ENCODE measurements around the gene HS6ST1. TPM values are rescaled to one million over a fixed set of nuclear protein-coding genes. Genes with fewer than 3 reads are reported as not detected.

Gene HS6ST1, protein sequence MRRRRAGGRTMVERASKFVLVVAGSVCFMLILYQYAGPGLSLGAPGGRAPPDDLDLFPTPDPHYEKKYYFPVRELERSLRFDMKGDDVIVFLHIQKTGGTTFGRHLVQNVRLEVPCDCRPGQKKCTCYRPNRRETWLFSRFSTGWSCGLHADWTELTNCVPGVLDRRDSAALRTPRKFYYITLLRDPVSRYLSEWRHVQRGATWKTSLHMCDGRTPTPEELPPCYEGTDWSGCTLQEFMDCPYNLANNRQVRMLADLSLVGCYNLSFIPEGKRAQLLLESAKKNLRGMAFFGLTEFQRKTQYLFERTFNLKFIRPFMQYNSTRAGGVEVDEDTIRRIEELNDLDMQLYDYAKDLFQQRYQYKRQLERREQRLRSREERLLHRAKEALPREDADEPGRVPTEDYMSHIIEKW
- 10 to 100 TPM; 18.7 to 49.2 (median 25.1) TPM for polyA plus RNA-seq (ENCODE audit: insufficient read length in 10 of 10)
- long read RNA-seq, donor 1, partial matches to known transcripts = 0 of 3 reads
- long read RNA-seq, donor 1, other reads (novel, unspliced or antisense) = 0 of 3 reads
- long read RNA-seq, donor 2, transcript HS6ST1-201 (2 exons, 3,932 nt) = major isoform, 6 of 11 reads
- long read RNA-seq, donor 2, partial matches to known transcripts = 5 of 11 reads
- long read RNA-seq, donor 2, other reads (novel, unspliced or antisense) = 0 of 11 reads
- long read RNA-seq, donor 3 = 0 reads
- long read RNA-seq, donor 4, transcript HS6ST1-201 (2 exons, 3,932 nt) = major isoform, 6 of 6 reads
- long read RNA-seq, donor 4, partial matches to known transcripts = 0 of 6 reads
- long read RNA-seq, donor 4, other reads (novel, unspliced or antisense) = 0 of 6 reads
- long read RNA-seq, donor 5, transcript HS6ST1-201 (2 exons, 3,932 nt) = major isoform, 7 of 7 reads
- long read RNA-seq, donor 5, partial matches to known transcripts = 0 of 7 reads
- long read RNA-seq, donor 5, other reads (novel, unspliced or antisense) = 0 of 7 reads
- long read RNA-seq, donor 6, transcript HS6ST1-201 (2 exons, 3,932 nt) = major isoform, 7 of 7 reads
- long read RNA-seq, donor 6, partial matches to known transcripts = 0 of 7 reads
- long read RNA-seq, donor 6, other reads (novel, unspliced or antisense) = 0 of 7 reads
- long read RNA-seq, donor 7, transcript HS6ST1-201 (2 exons, 3,932 nt) = major isoform, 11 of 16 reads
- long read RNA-seq, donor 7, partial matches to known transcripts = 5 of 16 reads
- long read RNA-seq, donor 7, other reads (novel, unspliced or antisense) = 0 of 16 reads
- long read RNA-seq, donor 8, transcript HS6ST1-201 (2 exons, 3,932 nt) = major isoform, 5 of 5 reads
- long read RNA-seq, donor 8, partial matches to known transcripts = 0 of 5 reads
- long read RNA-seq, donor 8, other reads (novel, unspliced or antisense) = 0 of 5 reads
- long read RNA-seq, donor 9, partial matches to known transcripts = 0 of 1 reads
- long read RNA-seq, donor 9, other reads (novel, unspliced or antisense) = 0 of 1 reads

DNA sequence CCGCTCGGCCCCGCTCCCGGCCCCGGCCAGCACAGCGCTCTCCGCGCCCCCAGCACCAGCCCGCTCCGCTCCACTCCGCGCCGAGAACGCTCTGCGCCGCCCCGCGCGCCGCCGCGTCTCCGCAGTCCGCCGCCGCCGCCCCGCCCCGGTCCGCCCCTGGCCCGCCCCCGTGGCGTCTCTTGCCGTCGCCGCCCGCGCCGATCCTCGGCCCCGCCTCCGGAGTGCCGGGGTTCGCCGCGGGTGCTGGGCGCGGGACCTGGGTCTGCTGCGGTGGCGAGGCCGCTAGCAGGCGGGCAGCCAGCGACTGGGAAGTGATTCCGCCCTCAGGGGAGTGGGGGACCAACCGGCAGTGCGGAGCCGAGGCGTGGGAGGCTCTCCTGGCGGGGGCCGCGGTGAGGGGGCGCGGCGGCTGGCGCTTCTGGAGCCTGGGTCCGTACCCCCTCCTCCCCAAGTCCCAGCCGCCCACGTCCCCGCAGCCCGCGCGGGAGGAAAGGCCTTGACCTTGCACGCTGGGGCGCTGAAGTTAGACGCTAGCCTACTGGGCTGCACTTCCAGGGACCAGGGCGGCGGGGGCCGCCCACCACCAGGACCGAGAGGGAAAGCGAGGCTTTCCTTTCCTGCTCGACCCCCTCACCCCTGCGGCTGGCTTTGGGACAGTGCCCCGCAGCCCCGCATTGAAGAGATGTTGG is at the start of gene HS6ST1:
Gene HS6ST1 (minus strand): TSS at position 93 of the 689 bp plus-strand sequence. CDS start 305 bp downstream, outside the sequence.
- DNase-seq = peak; percentile 83 to 95 (median 89)

DNA sequence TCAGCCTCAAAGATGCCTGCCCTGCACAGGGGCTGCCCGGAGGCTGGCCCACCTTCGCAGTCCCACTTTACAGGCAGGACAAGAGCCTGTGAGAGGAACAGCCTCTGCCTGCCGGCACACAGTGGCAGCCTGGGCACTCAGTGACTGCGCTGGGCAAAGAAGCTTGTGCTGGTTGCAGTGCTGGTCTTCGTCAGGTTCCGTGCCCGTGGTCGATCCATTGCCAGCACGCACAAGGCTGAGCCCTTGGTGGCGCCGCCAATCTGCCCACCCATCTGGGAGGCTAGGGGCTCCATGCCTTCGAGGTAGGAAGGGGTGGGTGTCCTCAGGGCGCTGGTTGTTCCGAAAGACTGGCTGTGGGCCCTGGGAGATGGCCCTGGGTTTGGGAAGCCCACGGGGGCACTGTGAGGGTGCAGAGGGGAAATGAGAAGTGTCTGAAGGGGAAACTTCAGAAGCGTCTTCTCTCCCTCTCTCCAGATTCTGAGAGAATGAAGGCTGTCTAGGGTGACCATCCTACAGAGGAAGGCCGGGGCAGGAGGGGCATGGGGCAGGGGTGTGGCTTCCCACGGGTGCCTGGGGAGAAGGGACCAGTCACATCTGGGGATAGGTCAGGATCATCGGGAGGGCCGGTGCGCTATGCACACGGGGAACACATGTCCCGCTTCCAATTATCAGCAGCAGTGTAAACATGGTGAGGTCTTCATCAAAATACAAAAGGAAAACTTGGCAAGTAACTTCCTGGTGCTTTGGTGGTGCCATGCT is 49.1 kb upstream of the HS6ST1 start:
- no peak for DNase-seq

DNA sequence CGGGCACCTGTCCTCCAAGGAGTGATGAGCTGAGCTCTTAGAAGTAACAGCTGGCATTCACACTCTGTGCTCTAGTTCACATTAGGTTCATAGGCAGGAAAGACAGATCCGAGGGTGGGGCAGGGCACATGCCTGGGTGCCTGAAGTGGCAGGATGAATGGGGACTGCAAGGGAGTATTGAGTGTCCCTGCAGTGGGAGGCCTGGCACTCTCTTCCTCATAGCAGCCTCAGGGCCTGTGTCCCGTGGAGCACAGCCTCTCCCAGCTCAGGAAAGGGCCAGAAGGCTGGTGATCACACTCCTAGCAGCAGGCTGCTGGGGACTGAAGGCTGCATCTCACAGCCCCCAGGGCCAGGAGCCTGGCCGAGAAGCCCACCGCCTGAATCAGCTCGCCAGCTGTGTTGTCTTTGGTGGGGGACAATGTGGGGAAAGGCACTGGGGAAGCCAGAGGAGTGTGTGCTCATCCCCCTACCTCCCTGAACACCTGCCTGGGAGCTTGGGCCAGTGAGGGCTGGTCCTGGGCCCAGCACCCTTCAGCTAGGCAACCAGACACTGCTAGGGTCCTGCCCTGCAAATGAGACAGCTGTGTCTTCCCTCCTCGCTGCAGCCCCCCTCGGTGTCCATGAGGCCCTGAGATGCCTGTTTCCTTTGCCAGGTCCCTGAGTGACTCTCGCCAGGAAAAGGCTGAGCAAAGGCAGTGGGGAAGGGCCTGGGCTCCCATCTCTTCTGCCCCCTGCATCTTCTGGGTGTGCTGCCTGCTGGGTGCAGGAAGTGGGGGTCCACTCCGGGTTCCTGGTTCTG is 48.2 kb upstream of the HS6ST1 start:
- peak in 1 of 3 donors; percentile 45 for DNase-seq

DNA sequence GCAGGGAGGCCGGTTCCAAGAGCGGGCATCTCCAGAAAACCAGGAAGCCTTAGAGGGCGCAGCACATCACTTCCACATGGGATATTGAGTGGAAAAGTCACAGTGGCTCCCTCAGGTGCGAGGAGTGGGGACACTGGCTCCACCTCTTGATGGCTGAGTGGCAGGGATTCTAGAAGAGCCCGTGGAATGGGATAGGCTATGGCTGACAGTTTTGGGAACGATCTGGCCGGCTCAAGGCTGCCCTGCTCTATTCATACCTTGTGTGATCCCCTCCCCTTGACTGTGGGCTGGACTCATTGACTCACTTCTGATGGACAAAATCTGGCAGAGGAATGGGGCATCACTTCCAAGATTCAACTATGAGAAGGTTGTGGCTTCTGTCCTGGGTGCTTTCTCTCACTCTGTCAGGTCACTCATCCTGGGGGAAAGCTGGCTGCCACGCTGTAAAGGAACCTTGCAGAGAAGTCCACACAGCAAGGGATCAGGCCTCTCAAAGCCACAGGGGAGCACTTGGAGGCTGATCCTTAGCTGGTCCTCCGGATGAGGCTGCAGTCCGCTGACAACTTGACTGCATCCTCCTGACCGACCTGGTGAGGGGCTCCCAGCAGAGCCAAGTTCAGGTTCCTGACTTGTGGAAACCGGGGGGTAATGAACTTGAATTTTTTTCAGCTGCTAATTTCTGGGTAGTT is 46.7 kb upstream of the HS6ST1 start:
- DNase-seq = no peak

DNA sequence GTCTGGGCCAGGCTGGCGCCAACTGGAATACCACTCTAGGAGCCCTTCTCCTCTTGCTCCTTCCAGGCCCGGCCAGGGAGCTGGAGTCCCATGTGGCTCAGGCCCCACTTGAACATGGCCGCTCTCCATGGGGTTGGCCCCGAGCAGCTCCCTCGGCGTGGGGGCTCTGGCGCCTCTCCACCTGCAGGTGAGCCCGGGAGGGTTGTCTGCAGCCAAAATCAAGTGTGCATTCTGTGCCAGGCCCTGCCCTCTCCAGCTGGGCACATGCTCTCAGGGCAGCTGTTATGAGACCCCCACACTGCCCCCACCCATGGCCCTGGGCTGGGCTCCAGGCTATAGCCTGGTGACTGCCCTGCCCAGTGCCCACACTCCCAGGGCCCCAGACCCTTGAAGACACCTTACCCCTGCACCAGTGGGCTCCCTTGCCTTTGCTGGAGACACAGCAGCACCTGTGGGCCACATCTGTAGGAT is 45.8 kb upstream of the HS6ST1 start:
- DNase-seq = no peak

DNA sequence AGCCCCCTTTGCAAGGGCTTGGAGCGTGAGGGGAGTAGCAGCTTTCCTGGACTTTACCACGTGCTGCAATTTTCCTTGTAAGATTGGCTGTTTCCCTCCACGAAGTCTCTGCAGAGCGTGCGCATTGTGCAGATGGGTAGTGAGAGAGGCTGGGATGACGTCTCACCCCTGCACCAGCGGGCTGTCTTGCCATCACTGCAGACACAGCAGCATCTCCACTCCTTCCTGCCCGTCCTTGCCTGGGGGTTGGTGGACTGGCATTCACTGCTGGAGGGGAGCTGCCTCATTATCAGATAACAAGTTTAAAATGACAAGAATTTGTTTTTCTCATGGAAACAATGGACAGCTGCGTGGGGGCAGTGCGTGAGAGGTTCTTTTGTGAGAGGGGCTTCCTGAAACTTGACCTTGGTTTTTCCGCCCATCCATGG is 45.3 kb upstream of the HS6ST1 start:
- no peak for DNase-seq

DNA sequence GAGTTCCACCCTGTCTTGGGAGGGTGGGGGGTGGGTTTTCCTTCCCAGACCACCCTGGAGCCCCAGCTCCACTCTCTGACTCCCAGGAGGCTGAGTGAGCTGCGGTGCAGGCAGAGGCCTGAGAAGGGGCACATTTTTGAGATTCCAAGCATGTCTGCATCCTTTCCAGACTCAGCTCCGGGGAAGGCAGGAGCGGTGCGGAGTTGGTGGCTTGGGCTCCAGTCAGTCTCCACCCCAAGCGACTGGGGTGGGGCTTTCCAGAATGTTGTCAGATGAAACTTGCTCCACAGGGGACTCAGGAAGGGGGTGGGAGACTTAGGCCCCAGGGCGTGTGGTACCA is 44.2 kb upstream of the HS6ST1 start:
- peak in 2 of 3 donors; percentile 71 to 94 for DNase-seq

DNA sequence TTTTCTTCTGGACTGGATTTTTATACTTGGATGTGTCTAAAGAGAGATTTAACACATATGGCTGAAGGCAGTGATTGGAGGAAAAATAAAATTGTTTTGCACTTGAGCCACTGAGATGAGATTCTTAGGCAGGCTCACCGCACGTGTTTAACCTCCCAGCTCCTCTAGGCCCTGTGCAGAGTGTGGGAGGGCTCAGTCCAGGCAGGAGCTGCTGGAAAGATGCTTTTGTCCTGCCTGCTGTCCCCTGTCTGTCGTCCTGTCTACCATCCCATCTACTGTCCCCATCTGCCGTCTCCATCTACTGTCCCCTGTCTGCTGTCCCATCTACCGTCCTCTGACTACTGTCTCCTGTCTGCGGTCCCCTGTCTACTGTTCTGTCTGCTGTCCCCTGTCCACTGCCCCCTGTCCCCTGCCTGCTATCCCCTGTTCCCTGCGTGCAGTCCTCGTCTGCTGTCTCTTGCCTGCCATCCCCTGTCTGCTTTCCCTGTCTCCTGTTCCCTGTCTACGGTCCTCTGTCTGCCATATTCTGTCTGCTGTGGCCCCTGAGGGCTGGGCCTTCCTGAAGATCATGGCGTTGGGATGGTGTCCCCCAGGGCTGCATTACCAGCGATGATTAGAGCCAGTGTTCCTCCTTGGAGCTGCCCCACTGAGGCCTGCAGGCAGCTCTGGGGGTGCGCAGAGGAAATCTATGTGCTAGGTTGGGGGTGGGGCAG is 43.7 kb upstream of the HS6ST1 start:
- DNase-seq = no peak

DNA sequence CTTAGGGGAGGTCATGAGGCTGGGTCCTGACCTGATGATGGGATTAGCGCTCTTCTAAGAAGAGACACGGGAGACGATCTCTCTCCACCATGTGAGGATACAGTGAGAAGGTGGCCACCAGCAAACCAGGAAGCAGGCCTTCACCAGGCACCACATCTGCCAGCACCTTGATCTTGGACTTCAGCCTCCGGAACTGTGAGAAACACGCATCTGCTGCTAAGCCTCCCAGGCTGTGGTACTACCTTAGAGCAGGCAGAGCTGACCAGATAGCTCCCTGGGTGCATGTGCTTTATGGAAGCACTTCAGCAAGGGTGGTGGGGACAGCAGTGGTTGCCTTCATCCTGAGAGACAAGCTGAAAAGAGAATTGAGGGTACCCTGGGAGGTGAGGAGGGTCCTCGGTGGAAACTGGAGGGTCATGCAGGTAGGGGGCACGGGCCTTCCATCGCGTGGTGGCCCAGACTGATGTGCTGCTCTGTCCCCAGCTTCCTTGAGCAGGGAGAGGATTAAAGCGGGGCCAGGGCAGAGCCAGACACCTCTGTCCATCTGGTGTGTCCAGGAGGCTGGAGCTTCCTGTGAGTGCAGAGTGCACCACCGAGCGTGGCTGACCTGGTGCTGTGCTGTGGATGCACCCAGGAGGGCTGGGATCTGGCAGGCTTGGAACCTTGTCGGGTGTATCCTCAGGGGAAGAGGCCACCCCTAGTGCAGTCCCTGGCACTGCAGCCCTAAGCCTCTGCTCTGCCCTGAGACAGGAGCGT is 42.9 kb upstream of the HS6ST1 start:
- DNase-seq = no peak

DNA sequence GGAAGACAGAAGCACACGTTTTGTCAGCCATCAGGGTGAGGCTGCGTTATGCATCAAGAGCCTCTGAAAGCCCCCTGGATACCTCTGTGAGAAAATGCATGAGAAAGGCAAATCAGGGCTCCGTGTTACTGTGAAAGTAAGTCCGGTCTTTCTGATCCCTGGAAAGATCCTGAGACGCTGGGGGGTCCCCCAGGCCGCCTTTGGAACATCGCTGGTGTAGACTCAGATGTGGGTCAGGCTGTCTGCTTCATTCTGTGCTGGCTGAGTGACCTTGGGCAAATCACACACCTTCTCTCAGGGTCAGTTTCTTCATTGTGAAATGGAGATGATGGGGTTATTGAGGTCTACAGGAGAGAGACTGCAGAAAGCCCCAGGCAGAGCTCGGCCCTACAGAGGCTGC is 42.0 kb upstream of the HS6ST1 start:
- DNase-seq = no peak

DNA sequence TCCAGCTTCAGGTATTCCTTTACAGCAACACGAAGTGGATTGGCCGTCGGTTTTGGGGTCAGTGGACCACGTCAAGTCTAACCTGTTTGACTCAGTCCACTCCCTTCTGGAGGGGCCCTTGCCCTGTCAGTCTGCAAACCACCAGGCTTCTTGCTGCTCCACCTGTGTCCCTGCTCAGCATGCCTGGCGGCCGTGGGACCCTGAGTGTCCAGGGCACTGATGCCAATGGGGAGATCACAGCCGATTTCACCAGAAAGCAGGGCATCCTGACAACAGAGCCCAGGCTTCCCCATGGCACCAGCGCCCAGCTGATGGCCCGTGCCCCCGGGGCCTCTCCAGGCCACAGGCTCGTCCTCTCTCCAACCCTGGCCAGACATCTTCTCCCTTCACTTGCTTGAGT is 41.2 kb upstream of the HS6ST1 start:
- DNase-seq = no peak

DNA sequence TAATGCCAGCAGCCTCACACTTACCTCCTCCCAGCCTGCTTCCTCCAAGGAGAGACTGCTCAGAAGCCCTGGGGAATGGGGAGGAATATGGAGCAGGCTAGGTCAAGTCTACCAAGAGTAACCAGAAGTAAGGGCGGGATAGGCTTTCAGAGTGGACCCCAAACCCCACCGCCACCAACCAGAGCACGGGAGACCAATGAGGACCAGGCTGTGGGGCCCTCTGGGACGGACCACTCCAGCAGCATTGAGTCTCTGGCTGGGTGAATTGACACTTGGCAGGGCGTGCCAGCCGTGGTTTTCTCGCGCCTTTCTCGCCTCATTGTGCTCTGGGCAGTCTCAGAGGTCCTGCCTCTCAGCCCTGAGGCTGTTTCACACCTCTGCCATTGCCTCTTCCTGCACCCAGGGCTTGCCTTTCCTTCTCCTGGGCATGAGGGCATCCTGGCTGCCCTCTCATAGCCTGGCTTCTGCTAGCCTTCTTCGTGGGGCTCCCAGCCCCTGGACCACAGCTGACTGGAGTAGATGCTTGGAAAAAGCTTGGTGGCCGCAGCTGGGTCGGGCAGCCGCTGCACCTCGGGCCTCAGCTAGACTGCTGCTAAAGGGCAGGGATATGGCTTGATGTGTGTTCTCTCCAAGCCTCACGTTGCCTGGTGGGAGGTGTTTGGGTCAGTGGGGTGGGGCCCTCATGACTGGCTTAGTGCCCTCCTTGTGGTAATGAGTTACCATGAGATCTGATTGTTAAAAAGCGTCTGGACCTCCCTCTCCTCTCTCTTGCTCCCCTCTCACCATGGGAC is 40.5 kb upstream of the HS6ST1 start:
- no peak for DNase-seq

DNA sequence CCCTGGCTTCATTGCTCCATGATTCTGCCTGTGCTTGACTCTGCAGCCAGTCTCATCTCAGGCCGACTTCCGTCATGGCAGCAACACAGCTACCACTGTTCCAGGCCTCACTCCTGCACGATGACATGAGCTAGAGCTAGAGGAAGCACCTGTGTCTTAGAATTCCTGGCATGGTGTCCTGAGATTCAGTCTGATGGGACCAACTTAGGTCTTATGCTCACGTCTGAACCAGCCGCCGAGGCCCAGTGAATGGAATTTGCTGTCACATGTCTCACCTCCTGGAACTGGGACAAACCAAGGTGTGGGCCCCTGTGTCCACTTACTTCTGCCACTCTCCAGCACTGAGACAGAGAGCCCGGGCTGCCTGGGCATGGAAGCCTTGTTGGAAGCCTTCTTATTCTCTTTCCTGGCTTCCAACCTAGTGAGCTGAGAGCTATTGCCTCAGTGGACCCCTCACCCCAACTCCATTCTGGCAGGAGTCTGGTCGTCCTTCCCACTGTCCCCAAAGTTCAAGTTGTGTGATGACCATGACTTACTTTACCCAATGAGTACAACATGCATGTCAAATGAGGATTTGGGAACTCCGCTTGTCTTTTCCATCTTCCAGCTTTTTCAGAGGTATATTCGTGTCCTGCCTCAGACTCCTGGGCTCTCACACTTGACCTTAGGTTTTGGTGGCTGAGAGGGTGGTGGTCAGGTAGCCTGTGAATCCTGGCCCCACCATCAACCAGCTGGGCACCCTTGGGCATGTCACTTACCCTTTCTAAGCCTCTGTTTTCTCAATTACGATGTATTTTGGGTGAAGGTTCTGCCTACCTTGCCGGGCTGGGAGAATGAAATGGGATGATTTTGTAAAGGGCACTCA is 39.1 kb upstream of the HS6ST1 start:
- DNase-seq = no peak

DNA sequence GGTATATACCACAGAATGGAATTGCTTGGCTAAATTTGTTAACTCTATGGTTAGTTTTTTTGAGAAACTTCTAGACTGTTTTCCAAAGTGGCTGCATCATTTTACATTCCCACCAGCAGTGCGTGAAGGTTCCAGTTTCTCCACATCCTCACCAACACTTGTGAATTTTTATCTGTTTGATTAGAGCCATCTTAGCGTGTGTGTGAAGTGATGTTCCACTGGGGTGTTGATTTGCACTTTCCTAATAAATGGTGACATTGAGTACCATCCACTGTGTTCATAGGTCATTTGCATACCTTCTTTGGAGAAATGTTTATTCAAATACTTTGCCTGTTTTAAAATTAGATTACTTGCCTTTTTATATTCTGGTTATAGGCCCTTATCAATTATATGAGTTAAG is 37.5 kb upstream of the HS6ST1 start:
- DNase-seq = no peak

All from muscle of back (tissue), 13 donors.